Stimulated activated CD4-positive, alpha-beta T cell treated with anti-CD3 and anti-CD28 coated beads, Interleukin-1b, Interleukin-23, amount 100 ng/mL, for 1 hour (primary cell): ENCODE results near the gene CELF5.
A peak's percentile ranks its signal among the peaks of the same experiment; 100 is the strongest.

Experiments used
- DNase-seq, 2 donors: peaks; one replicate each; pipeline ENCODE4 v3.0.0-alpha.2; 2020; ENCODE audit warnings: low read depth in 2 of 2

Gene CELF5

DNA sequence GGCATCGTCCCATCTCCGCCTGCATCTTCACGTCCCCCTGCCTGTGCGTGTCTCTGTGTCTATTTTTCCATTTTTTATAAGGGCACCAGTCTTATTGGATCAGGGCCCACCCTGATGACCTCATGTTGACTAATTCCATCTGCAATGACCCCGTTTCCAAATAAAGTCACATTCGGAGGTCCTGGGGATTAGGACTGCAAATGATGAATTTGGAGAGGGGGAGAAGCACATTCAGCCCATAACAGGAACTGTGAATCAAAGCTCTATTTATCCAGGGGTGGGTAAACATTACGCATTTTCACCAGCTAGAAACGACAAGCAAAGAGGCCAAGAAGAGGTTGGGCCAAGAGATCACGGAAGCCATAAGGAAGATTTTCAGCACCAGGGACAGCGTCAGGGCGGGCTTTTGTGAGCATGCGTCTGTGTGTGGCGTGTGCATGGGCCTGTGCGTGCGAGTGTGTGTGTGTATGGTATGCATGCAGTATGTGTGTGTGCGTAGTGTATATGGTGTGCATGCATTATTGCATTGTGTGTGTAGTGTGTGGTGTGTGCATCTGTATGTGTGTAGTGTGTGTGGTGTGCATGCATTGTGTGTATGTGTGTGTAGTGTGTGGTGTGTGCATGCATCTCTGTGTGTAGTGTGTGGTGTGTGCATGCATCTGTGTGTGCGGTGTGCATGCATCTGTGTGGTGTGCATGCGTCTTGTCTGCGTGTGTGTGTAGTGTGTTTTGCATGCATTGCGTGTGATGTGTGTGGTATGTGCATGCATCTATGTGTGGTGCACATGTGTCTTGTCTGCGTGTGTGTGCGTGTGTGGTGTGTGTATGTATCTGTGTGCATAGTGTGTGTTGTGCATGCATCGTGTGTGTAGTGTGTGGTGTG, 19.6 kb downstream of the CELF5 start:
- DNase-seq = peak in 1 of 2 donors; percentile 15

DNA sequence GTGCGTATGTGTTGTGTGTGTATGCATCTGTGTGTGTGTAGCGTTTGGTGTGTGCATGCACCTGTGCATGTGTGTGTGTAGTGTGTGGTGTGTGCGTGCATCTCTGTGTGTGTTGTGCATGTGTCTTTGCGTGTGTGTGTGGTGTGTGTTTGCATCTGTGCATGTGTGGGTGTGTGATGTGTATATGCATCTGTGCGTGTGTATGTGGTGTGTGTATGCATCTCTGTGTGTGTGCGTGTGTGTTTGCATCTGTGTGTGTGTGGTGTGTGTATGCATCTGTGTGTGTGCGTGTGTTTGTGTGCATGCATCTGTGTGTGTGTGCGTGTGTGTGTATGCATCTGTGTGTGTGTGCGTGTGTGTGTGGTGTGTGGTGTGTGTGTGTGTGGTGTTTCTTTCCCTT, 20.6 kb downstream of the CELF5 start:
- no peak for DNase-seq

DNA sequence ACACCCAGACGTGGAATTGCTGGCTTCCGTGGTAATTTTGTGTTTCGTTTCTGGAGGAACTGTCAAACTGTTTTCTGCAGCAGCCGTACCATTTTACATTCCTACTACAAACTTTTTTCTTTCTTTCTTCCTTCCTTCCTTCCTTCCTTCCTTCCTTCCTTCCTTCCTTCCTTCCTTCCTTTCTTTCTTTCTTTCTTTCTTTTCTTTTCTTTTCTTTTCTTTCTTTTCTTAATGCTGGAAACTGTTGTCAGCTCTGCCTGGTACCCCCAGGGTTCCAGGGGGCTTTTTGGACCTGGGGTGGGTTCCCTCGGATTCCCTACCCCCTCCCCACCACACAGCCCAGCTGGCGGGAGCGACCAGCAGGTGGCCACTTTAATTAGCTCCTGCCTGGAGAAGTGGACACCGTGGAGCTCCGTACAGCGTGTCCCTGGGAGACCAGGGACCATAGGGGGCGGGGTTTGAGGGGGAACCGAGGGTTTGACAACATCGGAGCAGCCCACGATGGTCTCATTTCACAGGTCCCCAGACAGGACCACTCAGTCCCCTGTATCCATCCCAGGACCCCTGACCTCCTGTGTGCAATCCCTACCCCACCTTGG, 24.4 kb downstream of the CELF5 start:
- no peak for DNase-seq

DNA sequence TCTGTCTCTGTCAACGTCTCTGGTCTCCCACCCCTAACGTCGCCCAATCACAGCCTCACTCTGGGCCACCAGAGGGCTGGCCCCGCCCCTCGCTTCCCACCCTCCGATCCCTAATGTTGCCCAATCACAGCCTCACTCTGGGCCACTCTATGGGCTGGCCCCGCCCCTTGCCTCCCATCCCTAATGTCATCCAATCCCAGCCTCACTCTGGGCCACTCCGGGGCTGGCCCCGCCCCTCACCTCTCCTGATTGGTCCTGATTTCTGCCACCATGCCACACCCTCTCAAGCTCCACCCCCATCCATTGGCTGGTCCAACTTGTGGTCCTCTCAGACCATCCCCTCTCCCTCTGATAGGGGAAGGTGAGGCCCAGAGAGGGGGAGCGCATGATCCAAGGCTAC, 24.9 kb downstream of the CELF5 start:
- DNase-seq = no peak

DNA sequence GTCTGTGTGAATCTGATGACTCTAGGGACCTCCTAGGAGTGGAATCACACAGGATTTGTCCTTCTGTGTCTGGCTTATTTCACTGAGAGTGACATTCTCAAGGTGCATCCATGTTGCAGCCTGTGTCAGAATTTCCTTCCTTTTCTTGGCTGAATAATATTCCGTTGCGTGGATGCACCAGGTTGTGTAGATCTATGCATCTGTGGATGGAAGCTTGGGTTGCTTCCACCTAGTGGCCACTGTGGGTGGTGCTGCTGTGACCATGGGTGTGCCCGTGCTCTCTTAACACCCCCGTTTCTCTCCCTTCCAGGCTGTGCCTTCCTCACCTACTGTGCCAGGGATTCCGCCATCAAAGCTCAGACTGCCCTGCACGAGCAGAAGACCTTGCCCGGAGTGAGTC, 26.2 kb downstream of the CELF5 start:
- peak in 1 of 2 donors; percentile 24 for DNase-seq

DNA sequence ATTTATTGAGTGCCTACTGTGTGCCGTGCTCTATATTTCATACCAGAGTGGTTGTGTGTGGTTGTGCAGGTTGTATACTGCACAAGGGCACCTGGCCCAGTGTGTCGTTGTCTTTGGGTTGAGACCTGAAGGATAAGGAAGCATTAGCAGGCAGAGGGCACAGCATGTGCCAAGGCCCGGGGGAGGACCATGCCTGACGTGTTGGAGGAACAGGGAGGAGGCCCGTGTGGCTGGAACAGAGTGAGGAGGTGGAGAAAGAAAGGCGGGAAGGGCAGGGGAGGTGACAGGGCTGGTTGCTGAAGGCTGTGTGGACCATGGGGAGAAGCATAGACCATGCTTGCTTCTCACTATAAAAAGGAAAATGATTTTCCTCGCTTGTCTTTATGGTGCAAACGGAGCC, 26.8 kb downstream of the CELF5 start:
- no peak for DNase-seq

DNA sequence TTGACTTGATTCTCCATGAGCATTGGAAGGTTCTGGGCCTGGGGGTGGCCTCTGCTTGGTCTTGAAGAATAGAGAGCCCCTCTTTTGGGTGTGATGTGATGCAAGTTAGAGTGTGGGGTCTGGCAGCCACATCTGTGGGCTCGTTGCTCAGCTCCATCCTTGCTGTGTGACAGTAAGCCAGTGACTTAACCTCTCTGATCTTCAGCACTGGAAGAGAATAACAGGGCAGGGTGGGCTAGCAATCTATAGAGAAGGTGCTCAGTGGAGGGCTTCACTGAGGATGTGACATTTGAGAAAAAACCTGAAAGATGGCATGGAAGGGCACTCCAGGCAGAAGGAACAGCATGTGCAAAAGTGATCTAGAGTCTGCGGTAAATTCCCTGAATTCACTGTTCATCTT, 28.2 kb downstream of the CELF5 start:
- no peak for DNase-seq

DNA sequence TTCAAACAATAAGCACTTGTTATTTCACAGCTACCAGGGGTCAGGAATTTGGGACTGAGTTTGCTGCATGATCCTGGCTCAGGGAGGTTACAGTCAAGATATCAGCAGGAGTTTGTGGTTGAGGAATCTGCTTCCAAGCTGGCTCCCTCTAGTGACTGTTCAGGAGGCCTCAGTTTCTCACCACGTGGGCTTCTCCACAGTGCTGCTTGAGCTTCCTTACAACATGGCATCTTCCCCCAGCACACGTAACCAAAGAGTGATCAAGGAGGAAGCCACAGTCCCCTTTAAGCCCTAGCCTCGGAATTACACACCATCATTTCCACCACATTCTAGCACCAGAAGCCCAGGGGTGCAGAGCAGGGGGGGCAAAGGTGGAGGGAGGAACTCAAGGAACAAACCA, 28.8 kb downstream of the CELF5 start:
- DNase-seq = no peak

DNA sequence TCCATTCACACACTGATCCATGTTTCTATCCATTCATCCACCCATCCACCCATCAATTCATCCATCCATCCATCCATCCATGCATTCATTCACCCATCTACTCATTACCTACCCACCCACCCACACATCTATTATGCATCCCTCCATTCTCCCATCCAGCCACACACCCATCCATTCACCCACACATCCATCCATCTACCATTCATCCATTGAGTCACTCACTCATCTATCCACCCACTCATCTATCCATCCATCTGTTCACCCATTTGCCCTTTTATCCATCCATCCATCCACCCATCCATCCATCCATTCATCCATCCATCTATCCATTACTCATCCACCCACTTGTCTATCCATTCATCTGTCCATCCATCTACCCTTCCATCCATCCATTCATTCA, 30.1 kb downstream of the CELF5 start:
- no peak for DNase-seq

DNA sequence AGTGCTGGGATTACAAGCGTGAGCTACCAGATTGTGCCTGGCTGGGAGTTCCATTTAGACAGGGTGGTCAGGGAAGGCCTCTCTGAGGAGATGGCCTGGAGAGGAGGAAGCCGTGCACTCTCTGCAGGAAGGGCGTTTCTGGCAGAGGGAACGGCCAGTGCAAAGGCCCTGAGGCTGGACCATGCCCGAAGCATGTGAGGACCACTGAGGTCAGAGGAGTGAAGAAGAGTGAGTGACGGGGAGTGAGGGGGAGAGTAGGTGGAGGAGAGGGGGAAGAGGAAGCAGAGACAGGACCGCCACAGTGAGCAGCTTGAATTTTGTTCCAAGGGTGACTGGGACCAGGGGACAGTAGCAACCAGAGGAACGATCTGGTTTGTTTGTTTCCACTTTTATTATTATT, 32.6 kb downstream of the CELF5 start:
- no peak for DNase-seq

DNA sequence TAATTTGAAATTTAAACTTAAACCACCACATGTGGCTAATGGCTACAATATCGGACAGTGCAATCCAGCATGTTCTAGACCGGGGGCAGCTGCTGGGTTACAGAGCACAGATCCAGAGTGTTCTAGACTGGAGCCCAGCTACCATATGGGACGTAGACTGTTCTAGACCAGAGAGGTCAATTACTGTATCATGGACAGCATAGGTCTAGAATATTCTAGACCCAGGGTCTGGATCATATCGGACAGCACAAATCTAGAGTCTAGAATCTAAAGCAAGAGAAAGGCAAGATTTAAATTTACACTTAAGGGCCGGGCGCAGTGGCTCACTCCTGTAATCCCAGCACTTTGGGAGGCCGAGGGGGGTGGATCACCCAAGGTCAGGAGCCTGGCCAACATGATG, 37.9 kb downstream of the CELF5 start:
- no peak for DNase-seq

DNA sequence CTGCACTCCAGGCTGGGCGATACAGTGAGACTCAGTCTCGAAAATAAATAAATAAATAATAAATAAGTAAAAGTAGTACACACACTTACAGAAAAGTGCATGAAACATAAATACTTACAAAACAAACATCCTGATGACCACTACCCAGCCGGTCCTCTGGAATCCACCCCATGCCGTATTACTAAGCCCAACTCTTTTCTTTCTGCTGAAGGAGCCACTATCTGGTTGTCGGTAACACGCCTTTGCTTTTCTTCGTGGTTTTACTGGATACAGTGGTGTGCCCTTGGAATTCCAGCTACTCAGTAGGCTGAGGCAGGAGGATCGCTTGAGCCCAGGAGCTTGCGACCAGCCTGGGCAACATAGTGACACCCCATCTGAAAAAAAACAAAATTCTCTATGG, 39.4 kb downstream of the CELF5 start:
- no peak for DNase-seq

DNA sequence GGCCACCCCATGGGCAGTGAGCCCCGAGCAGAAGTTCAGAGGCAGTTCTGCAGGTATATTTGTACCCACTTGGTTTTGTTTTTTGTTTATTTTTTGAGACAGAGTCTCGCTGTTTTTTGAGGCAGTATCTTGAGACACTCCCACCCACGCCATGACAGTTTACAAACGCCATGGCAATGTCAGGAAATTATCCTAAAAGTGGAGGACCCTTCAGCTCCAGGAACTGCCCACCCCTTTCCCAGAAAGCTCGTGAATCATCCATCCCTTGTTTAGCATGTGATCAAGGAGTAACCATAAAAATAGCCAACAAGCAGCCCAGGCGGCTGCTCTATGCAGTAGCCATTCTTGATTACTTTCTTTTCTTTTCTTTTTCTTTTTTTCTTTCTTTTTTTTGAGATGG, 41.0 kb downstream of the CELF5 start:
- DNase-seq = no peak

DNA sequence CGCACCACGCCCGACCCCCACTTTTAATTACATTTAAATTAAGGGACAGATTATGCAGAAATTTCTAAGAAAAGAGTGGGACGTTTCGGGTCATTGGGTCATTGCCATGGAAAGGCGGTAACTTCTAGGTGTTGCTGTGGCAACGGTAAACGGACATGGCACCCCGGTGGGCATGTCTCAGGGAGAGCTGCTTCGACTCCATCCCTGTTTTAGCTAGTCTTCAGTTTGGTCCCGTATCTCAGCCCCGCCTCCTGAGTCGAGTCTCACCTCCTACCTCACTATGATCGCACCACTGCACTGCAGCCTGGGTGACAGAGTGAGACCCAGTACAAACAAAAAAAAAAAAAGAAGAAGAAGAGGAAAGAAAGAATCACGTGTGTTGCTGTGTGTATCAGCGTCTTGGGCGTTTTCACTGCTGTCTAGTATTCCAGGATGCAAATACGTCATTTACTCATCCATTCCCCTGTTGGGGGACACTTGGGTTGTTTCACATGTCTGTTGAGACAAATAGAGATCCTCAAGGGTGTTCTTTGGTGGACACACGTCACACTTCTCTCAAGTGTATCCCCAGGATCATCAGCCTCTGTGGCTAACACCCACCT, 41.7 kb downstream of the CELF5 start:
- no peak for DNase-seq

DNA sequence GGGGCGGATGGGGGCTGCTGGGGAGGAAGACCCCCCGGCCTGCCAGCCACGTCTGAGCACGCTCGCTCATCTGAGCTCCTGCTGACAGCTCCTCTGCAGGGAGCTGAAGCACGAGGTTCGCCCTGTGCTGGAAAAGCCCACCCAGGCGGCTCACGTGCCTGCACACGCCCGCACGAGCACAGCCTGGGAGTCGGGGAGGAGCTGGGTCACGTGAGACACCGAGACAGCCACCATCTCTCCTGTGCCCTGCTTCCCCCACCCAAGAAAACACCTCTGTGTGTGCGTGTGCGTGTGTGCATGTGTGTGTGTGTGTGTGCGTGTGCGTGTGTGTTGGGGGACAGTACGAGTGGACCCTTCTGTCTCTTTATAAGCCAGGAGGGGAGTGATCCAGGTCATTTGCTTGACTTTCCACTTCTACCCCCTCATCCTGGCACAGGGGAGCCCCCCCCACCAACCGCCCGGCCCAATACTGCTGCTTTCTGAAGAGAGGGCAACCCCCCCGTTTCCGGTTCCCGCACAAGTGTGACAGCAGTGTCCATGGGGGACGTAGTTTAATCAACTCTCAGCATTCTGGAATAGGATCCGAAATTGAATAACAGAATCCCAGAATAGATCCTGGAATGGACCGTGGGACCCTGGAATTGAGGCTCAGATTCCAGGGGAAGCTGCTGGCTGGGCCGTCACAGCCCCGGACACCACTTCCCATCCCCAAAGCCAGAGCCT, 42.5 kb downstream of the CELF5 start:
- no peak for DNase-seq

DNA sequence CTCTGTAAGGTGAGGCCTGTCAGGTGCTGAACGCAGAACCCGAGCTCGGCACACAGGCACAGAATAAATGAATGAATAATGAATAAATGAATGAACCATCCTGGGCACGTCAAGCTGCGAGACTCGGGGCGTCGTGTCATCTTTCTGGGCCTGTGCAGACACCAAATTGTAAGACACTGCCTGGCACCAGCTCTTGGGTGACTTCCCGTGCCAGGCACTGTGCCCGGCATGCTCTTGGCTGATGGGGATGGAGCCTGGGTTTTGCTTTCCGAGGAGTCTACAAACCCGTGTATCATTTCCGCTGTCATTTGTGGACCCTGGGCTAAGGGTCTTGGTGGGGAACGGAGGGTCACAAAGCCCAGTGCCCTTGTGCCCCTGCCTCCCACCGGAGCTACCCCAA, 43.9 kb downstream of the CELF5 start:
- no peak for DNase-seq

DNA sequence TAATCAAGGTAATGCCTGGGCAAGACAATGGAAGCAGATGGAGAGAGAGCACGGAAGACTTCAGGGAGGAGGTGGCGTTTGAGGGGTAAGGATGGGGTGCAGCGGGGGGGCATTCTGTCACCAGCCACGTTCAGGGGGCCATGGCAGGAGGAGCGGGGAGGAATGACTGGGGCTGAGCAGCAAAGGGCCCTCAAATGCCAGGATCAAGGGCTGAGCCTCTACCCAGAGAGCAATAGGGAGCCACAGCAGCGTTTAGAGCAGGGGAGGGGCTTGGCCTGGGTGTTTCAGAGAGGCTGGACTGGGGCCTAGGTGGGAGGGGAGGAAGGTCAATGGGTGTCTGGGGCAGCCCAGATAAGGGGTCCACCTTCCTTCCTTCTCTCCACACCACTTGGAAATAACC, 44.3 kb downstream of the CELF5 start:
- DNase-seq = no peak

DNA sequence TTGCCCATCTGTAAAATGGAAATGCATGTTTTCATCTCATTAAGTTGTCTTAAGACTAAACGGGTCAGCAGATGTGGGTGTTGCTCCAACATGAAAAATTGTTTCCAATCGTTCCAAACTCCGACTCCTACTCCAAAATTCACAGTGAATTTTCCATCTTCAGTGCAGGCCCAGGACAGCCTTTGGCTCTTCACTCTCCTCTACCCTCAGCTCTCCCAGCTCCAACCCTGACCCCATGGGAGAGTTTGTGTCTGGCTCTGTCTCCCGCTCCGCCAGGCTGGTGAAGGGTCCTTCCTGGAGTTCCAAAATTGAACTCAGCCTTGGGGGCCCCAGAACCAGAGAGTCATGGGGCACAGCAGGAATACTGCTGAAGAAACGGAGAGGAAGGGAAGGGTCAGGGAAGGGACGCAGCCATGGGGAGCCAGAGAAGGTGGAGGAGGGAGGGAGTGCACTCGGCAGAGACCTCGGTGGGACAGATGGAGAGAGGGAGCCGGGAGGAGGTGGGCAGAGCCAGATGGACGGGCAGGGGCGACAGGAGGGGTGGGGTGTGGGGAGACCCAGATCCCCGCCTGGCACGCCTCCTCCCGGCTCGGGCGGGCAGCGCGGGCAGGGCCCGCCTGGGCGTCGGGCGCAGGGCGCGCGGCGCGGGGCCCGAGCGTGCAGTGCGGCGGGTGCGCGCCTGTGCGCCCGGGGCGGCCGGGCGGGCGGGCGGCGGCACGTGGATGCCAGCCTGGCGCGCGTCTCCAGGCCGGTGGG, 45.6 kb downstream of the CELF5 start:
- DNase-seq = no peak

DNA sequence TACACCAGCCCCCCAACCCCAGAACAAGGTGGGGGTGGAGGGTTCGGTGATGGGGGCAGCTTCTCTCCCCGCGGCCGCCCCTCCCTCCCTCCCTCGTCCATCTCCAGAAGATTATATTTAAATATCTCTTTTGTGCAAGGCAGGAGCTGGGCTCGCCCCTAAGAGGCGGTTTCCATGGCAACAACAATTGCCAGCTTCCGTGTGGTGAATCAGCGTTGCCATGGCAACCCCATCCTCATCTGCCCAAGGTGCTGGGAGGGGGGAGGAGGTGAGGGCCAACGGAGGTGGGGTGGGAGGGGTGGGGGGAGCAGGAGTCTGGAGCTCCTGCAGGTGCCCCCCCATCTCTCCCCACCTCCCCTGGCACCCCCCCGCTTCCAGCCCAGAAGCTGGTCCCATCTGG, 46.4 kb downstream of the CELF5 start:
- DNase-seq = peak in 1 of 2 donors; percentile 27

DNA sequence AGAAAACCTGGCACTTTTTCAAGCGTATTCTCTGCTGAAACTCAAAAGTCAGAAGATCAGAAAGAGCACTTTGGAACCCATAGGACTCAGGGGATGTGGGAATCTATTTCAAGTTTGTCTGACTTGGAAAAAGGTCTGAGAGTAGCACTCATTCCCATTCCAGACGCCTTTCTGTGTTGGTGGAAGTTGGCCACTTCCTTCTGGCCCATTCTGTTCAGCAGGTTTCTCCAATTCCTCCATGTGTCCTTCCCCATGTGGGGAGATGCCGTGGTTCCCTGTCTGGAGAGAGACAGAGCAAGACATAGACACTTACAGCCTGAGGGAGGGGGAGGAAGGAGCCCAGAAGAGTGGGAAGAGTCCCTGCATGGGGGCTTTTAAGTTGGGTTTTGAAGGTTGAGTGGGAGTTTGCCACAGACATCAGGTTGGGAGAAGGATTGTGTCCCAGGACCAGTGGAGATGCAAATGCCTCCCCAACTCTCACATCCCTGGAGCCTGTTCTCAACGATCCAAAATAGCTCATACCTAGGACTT, 48.0 kb downstream of the CELF5 start:
- no peak for DNase-seq

DNA sequence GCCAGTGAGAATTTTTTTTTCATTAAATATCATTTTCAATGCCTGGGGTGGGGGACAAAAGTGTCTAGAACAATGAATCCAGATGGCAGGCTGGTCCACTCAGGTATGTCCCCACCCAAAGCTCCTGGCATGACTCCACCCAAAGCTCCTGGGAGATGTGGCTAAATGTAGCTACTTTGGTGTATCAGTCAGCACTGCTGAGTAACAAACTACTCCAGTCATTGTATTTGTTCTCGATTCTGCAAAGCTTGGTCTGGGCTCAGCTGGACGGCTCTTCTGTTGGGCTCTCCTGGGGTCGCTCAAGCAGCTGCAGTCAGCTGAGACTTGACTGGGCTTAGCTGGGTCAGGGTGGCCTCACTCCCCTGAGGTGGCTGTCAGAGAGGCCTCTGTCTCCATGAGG, 48.5 kb downstream of the CELF5 start:
- DNase-seq = no peak
